Thyroid gland (tissue), 4 donors: ENCODE measurements around the gene RXFP2. TPM values are rescaled to one million over a fixed set of nuclear protein-coding genes. Genes with fewer than 3 reads are reported as not detected.

Source experiments
- DNase-seq, 2 donors: peaks; one replicate each; pipeline ENCODE4 v3.0.0-alpha.2; 2019
- H3K27ac ChIP-seq, 3 donors: fragments of 200-600 bp; sonication (generic); 1 replicate in 2 of 3; 2 replicates in 1 of 3; pipeline ENCODE4 v1.5.1; 2016 to 2019; ENCODE audit warnings: mild to moderate bottlenecking in 1 of 3, moderate library complexity in 1 of 3
- H3K27me3 ChIP-seq: fragments of 200-600 bp; sonication (generic); one replicate; pipeline ENCODE4 v1.5.1; 2019
- H3K36me3 ChIP-seq, 2 donors: fragments of 200-600 bp; sonication (generic); one replicate each; pipeline ENCODE4 v1.5.1; 2016 to 2019
- H3K4me1 ChIP-seq, 2 donors: fragments of 200-600 bp; sonication (generic); one replicate each; pipeline ENCODE4 v1.5.1; 2017 to 2019
- H3K4me3 ChIP-seq, 3 donors: fragments of 200-600 bp; sonication (generic); replicated peaks in 1 of 3; 1 replicate in 2 of 3; 2 replicates in 1 of 3; pipeline ENCODE4 v1.5.1; 2016; ENCODE audit warnings: mild to moderate bottlenecking in 1 of 3
- H3K9me3 ChIP-seq: fragments of 200-600 bp; sonication (generic); one replicate; pipeline ENCODE4 v1.5.1; 2017
- POLR2A ChIP-seq, 2 donors: fragments of 450-650 bp; IDR thresholded peaks; one replicate each; pipeline ENCODE4 v1.6.1; 2017; ENCODE audit warnings: antibody characterized with exemption in 2 of 2, mild to moderate bottlenecking in 2 of 2, moderate library complexity in 1 of 2
- WGBS, 2 donors: methylation state at CpG; one replicate each; pipeline ENCODE4 v1.1.5; 2017; 5-methylcytosine and 5-hydroxymethylcytosine counted together
- intact Hi-C: fragments of 100-400 bp; cut with DNase I; formaldehyde crosslinking; loops from one replicate; pipeline ENCODE4 v1.15.1; 2023
- total RNA-seq, 4 donors: library from RNA; depleted of rRNA; stranded (reverse); fragments of >200 nt; gene quantifications; one replicate each; pipeline ENCODE4 v1.2.3, GENCODE V29; 2016
- TF ChIP-seq, protein P1 (sequence below), 6 experiments: fragments of 200-600 bp in 3 of 6; fragments of 450-650 bp in 3 of 6; sonication (generic) in 3 of 6; IDR thresholded peaks; one replicate each; pipeline ENCODE4 v1.5.1; 2016 to 2019; ENCODE audit warnings: antibody characterized with exemption in 6 of 6, mild to moderate bottlenecking in 2 of 6, inconsistent platforms in 1 of 6, moderate library complexity in 1 of 6

Gene RXFP2
- total RNA-seq, 4 donors from 2014 or later: 0.24 to 0.67 TPM; not detected in 2

DNA sequence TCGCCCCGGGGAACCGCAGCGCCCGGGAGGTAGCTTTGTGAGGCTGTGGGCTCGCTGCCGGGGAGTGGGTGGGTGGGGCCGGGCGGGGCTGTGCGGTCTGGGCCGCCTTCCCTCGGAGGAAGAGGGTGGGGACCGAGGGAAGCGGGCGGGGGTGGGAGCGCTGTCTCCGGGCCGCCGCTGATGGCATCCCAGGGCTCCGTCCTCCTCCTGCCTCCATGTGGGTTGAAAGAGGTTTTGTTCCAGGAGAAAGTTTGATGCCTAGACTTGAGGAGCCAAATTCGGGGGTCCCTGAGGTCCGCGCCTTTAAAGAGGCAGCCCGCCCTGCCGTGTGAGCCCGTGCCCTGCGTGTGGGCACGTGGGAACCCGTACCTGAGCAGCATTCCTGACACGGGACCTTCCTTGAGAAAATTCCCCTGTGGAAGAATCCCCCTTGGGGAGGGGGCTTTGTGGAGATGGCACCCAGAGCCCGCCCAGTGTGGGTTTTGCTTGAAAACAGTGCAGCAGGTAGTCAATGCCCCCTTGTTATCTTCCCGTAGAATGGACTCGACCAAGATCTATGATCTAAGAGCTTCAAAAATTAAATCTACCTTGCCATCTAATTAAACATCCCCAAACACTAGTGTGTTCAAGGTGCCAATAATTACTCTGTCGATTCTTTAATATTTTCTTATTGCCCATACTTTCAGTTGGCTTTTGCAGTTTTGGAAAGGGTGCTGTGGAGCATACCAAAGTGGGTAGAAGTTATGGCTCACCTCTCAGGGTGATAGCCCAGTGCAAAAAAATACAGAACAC, 107.8 kb downstream of the RXFP2 start:
- peaks cover 11 to 14% of the 10 kb centered on the region in 2 donors for H3K4me1 ChIP-seq
- no peaks in the 10 kb centered on the region for H3K27me3 ChIP-seq
- TF ChIP-seq POLR2A (IDR thresholded peaks at IDR 0.05): no peak
- H3K27ac ChIP-seq: peak overlapping the region in 2 of 3 donors; percentile 60 to 74
- 7 to 9% methylated on average over 24 to 27 of the region's 34 CpGs for WGBS, 2 donors
- H3K9me3 ChIP-seq: no peaks in the 10 kb centered on the region
- no peaks in the 10 kb centered on the region for H3K36me3 ChIP-seq
- H3K4me3 ChIP-seq: peak overlapping the region in 2 of 3 donors; percentile 53 to 83
- intact Hi-C loops: no loop called here
- peak in 1 of 2 donors; percentile 1 for DNase-seq

DNA sequence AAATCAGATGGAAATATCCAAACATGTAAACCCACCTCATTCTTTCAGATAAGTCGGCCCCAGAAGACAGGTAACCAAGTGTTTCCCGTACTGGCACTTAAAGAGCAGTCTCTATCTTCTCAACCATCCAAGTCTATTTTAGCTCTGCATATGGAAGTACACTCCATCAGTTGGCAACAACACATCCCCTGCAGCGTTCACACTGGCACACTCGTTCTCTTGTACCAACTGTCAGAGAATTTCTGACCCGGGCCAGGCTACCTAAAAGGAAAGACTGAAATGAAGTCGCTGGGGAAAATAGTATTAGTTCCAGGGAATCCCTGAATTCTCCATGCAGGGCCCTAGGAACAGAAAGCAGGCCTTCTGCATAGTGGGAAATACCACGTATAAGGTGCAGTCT, 109.3 kb downstream of the RXFP2 start:
- WGBS, 2 donors: 88 to 91% methylated on average over 7 of the region's 7 CpGs
- Histone ChIP-seq H3K4me3 (no peak overlapping the region), H3K27ac (no peak overlapping the region), H3K36me3 (no peaks in the 10 kb centered on the region), H3K4me1 (peaks cover 11 to 14% of the 10 kb centered on the region in 2 donors), H3K9me3 (no peaks in the 10 kb centered on the region), H3K27me3 (no peaks in the 10 kb centered on the region)
- DNase-seq: no peak
- TF ChIP-seq, protein P1, sequence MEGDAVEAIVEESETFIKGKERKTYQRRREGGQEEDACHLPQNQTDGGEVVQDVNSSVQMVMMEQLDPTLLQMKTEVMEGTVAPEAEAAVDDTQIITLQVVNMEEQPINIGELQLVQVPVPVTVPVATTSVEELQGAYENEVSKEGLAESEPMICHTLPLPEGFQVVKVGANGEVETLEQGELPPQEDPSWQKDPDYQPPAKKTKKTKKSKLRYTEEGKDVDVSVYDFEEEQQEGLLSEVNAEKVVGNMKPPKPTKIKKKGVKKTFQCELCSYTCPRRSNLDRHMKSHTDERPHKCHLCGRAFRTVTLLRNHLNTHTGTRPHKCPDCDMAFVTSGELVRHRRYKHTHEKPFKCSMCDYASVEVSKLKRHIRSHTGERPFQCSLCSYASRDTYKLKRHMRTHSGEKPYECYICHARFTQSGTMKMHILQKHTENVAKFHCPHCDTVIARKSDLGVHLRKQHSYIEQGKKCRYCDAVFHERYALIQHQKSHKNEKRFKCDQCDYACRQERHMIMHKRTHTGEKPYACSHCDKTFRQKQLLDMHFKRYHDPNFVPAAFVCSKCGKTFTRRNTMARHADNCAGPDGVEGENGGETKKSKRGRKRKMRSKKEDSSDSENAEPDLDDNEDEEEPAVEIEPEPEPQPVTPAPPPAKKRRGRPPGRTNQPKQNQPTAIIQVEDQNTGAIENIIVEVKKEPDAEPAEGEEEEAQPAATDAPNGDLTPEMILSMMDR (IDR thresholded peaks at IDR 0.05): no peak
- TF ChIP-seq POLR2A (IDR thresholded peaks at IDR 0.05): no peak
- intact Hi-C loops: no loop called here

DNA sequence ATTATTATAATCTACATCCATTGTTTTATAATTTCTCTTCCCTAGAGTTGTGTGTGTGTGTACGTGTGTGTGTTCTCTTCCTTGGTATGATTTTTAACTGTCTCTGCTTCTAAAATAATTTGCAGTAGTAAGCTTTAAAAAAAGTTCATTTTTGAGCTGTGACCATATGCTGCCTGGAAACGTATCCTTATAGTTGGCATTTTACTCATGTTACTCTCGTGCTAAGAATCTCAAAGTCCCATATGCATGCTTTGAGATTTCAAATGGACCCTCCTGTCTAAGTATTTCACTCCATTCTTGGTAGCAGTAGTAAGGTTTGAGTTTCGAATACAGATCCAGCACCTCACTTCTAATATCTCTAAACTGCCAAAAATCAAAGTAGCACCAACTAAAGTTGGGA, 109.9 kb downstream of the RXFP2 start:
- Histone ChIP-seq H3K27me3 (no peaks in the 10 kb centered on the region), H3K4me1 (peaks cover 11% of the 10 kb centered on the region in 2 donors), H3K27ac (no peak overlapping the region), H3K36me3 (no peaks in the 10 kb centered on the region), H3K4me3 (no peak overlapping the region), H3K9me3 (no peaks in the 10 kb centered on the region)
- intact Hi-C loops: no loop called here
- 88 to 89% methylated on average over 4 of the region's 4 CpGs for WGBS, 2 donors
- DNase-seq: no peak
- TF ChIP-seq, protein P1 (IDR thresholded peaks at IDR 0.05): no peak
- TF ChIP-seq POLR2A (IDR thresholded peaks at IDR 0.05): no peak

DNA sequence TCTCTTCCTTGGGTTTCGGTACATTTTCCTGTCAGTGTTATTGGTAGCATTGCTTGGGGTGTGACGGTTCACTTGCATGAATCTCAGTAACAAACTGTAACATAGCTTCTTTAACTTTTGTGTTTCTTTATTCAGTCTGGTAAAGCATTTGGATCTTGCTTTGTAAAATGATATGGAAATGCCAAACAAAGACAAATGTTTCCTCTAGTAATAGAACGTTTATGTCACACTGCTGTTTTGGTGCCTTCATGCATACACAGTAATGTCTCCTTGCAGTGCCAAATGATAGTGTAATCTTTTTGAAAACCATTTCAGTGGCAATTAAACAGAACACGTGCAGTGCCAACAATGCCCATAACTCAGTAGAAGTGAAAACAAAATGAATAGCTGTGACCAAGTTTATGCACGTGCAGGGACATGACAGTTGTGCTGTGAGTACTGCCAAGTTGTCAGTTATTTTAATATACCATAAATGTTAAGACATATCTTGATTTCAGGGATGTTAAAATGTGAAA, 110.8 kb downstream of the RXFP2 start:
- 70 to 74% methylated on average over 5 of the region's 5 CpGs for WGBS, 2 donors
- no peaks in the 10 kb centered on the region for H3K27me3 ChIP-seq
- no peaks in the 10 kb centered on the region for H3K36me3 ChIP-seq
- no peak overlapping the region for H3K4me3 ChIP-seq
- H3K9me3 ChIP-seq: no peaks in the 10 kb centered on the region
- H3K4me1 ChIP-seq: peaks cover 5 to 6% of the 10 kb centered on the region in 2 donors
- H3K27ac ChIP-seq: no peak overlapping the region
- intact Hi-C loops: no loop called here
- TF ChIP-seq, protein P1 (IDR thresholded peaks at IDR 0.05): no peak
- TF ChIP-seq POLR2A (IDR thresholded peaks at IDR 0.05): no peak
- no peak for DNase-seq

DNA sequence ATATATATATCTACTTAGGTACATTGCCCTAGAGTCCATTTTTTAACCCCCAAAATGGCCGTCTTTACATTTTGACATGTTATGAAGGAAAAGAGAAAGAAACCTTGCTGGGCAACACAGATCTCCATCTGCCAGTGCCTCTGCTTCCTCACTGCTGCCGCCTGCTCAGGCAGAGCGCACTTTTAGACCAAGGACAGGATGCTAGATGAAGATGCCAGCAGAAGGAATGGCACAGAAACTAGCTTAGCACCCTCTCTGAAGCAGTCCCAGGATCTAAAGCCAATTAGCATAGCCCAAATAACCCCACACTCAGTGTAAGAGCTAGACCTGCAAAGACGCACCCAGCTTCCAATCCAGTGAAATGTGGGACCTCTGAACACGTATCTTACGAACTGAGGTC, 111.9 kb downstream of the RXFP2 start:
- H3K27ac ChIP-seq: no peak overlapping the region
- no peak overlapping the region for H3K4me3 ChIP-seq
- H3K36me3 ChIP-seq: no peaks in the 10 kb centered on the region
- H3K4me1 ChIP-seq: peaks cover 5 to 6% of the 10 kb centered on the region in 2 donors
- intact Hi-C loops: no loop called here
- H3K9me3 ChIP-seq: no peaks in the 10 kb centered on the region
- no peaks in the 10 kb centered on the region for H3K27me3 ChIP-seq
- TF ChIP-seq POLR2A (IDR thresholded peaks at IDR 0.05): no peak
- TF ChIP-seq, protein P1 (IDR thresholded peaks at IDR 0.05): no peak
- WGBS, 2 donors: 96 to 97% methylated on average over 6 of the region's 6 CpGs
- no peak for DNase-seq
